ENCODE measurements around the gene CLMN.

- TF ChIP-seq CTCF (IDR thresholded peaks at IDR 0.05; ENCODE audit: insufficient read depth, low read length) (no peak), POLR2AphosphoS5 (IDR thresholded peaks at IDR 0.05; ENCODE audit: low read depth) (no peak), REST (IDR thresholded peaks at IDR 0.05; ENCODE audit: insufficient replicate concordance, low read depth) (no peak), GABPA (IDR thresholded peaks at IDR 0.05; ENCODE audit: low read depth) (no peak)
Observed at GRCh38 chr14:95307402-95308041, 12.2 kb downstream of the CLMN start.
